GM18909 (cell line): Measurements from ENCODE around the gene KCND1.
"Not testable (repeated sequence)": the region's sequence is repeated elsewhere in the genome, so short reads cannot be mapped to it uniquely, and the experiment has no call there.

Source experiments
- ATAC-seq: cut with Tn5 transposase; IDR thresholded peaks from one replicate; pipeline ENCODE4 v1.9.1; 2021; ENCODE audit warnings: mild to moderate bottlenecking; ENCODE audit not compliant: unreplicated experiment, poor library complexity

Gene KCND1

GRCh38 chrX:48971249-48972219 lies at the start of gene KCND1:
TSS of gene KCND1 (minus strand) at chrX:48971844. CDS start at chrX:48970271, 1,573 bp downstream.
- no peak for ATAC-seq

DNA sequence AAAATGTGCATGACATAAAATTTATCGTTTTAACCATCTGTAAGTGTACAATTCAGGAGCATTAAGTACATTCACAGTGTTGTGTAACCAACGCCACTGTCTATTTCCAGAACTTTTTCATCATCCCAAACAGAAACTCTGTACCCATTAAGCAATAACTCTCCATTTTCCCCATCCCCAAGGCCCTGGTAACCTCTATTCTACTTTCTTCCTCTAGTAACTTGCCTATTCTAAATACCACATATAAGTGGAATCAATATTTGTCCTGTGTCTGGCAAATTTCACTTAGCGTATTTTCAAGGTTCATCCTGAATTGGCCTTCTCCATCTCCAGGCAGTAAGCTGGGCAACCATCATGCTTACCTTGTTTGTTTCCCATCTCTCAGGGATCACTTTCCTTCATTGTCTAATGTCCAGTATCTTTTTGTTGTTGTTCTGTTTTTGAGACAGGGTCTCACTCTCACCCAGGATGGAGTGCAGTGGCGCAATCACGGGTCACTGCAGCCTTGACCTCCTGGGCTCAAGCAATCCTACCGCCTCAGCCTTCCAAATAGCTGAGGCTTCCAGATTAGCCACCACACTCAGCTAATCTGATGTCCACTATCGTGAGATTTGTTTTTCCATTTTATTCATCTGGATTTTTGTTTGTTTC lies 48.1 kb upstream of the KCND1 start:
- no peak for ATAC-seq

- no peak for ATAC-seq
These were observed 47.4 kb upstream of the KCND1 start for GRCh38 chrX:49019050-49019449.

- ATAC-seq, result no peak
These were observed 32.1 kb upstream of the KCND1 start for GRCh38 chrX:49003696-49004095.

- ATAC-seq, result peak; percentile 80
These were observed 30.7 kb upstream of the KCND1 start, which contains the start of gene GRIPAP1 for GRCh38 chrX:49002091-49002935. TSS of gene GRIPAP1 (minus strand) at chrX:49002264. CDS start at chrX:49002229, 35 bp downstream.

DNA sequence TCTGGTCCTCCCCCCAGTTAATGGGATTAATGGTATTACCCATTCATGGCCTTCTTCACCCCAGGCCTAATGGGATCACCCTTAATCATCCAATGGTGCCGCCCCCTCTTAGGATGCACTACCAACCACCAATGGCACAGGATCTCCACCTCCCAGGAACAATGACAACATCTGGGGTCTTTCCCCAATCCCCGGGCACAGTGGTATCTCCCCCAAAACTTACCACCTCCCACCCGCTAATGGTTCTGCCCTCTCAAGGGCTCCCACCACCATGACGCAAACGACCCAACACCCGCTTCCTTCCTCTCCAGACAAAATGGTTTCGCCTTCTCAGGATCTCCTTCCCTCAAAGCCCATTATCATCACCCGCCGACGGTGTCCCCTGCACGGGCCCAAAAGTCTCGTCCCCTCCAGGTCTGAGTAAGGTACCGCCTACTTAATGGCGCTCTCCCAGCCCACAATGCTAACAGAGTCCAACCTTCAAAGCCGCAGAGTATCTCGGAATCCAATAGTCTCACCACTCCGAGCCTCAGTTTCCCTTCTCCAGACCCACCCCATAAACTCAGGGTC lies 30.0 kb upstream of the KCND1 start:
- peak; percentile 39 for ATAC-seq

GRCh38 chrX:49000636-49001035 lies 29.0 kb upstream of the KCND1 start:
- ATAC-seq, result no peak

- no peak for ATAC-seq
These were observed 27.4 kb upstream of the KCND1 start for GRCh38 chrX:48999030-48999429.

GRCh38 chrX:48998391-48998790 lies 26.7 kb upstream of the KCND1 start:
- no peak for ATAC-seq

- no peak for ATAC-seq
These were observed 26.2 kb upstream of the KCND1 start for GRCh38 chrX:48997865-48998264.

DNA sequence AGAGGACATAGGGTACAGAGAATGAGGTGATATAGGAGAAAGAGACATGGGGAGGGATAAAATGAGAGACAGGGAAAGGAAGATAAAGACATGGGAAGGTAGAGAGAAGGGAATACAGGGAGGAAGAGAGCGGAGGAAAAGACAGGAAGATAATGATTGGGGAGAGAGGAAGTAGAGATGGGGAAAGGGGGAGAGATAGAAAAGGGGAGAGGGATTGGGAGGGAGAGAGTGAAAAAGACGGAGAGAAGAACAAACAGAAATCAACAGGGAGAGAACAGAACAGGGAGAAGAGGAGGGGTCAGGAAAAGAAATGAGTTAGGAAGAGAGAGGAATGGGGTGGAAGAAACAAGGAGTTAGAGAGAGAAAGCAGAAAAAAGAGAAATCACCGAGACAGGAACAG lies 25.8 kb upstream of the KCND1 start:
- ATAC-seq, result no peak

GRCh38 chrX:48996969-48997368 lies 25.3 kb upstream of the KCND1 start:
- no peak for ATAC-seq

DNA sequence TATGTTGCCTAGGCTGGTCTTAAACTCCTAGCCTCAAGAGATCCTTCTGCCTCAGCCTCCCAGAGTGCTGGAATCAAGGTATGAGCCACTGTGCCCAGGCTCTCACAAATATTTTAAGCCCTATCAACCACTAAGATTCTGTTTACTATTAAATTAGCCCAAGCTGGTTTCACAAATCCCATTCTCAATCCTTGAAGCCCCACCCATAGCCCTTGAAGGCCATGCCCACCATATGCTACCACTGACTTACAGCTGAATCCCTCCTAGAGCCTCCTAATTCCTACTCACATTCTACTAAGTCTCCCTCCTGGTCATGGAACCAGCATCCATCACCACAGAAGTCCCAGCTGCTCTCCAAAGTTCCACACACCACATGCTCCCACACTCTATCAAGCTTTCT lies 20.7 kb upstream of the KCND1 start:
- no peak for ATAC-seq

DNA sequence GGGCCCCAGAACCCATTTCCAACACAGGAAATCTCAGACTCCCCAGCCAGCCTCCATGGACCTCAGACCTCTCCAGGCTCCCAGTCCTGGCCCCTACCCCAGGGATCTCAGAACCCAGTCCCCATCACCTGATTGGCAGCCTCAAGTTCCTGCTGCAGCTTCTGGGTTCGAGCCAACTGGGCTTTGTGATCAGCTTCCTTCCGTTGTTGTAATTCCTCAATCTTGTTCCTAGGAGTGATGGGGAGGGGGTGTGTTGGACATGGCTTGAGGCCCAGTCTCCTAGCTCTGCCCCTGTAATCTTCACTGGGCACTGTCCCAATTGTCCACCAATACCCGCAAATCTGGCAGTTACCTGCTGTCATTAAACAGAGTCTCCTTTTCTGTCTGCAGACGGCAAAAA lies 17.8 kb upstream of the KCND1 start:
- ATAC-seq, result no peak

DNA sequence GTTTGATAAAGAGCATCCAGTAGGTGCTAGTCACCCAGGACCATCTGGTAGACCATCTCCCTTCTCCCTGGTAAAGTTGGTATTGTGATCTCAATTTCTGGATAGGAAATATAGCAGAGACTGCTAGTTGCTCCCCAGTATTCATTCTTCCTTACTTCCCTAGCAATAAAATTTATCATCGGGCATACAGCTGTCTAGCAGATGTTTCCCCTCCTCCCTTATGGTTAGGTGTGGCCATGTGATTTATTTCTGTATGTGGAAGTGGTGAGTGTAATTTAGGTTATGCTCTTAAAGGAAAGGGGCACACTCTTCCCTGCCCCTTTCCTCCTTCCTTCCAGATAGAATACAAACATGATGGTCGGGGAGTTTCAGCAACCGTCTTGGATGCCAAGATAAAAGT lies 12.3 kb upstream of the KCND1 start:
- ATAC-seq, result no peak

DNA sequence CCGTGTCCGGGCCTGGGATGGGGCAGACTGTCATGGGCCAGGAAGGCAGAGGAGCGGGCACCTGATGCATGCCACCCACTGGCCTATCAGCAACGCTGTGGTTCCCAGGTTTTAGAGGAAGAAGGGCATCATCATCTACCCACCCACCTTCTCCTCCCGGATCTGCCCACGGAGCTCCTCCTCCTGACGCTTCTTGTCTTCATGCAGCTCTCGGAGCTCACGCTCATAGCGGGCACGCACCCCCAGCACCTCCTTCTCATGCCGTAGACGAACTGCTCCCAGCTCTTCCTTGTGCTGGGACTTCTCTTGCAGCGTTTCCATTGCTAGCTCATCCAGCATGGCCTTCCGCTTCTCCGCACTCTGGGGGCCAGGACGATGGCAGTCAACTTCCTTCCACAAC lies 11.4 kb upstream of the KCND1 start:
- ATAC-seq, result no peak

- no peak for ATAC-seq
These were observed 9.5 kb upstream of the KCND1 start for GRCh38 chrX:48981178-48981577.

DNA sequence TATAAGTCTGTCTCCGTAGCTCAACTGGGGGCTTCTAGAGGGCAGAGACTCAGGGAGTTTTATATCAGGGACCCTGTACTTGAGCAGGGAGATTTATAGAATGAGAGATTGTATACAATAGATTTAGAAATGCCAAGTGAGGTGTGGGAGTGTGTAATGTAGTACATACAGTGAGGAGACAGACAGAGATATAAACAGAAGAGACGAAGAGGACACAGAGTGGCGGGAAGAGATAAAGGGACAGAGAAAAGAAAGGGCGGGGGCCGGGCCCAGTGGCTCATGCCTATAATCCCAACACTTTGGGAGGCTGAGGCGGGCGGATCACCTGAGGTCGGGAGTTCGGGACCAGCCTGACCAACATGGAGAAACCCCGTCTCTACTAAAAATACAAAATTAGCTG lies 8.7 kb upstream of the KCND1 start:
- ATAC-seq, result not testable (repeated sequence)

- no peak for ATAC-seq
These were observed 6.6 kb upstream of the KCND1 start for GRCh38 chrX:48978226-48978625.

GRCh38 chrX:48976086-48976485 lies 4.4 kb upstream of the KCND1 start:
- no peak for ATAC-seq
